ENCODE results near the gene SETD7. TPM values are rescaled to one million over a fixed set of nuclear protein-coding genes. Genes with fewer than 3 reads are reported as not detected.

SETD7 gene
- total and polyA plus RNA-seq, 2 donors (not counting 3 experiments of a cell fraction or from before 2014, with no cell fraction given), result 18.8 to 39.9 TPM

- DNase-seq (ENCODE audit: low read depth, low spot score) (no peak), FAIRE-seq (no peak)
- Histone ChIP-seq H3K27me3 (ENCODE audit: control insufficient read depth in 2 of 2, insufficient read depth in 2 of 2, low read length in 2 of 2) (no peaks in the 10 kb centered on the region), H3K4me3 (replicated peaks in 1 of 3; ENCODE audit: insufficient read depth in 1 of 3, low read depth in 1 of 3, low read length in 3 of 3) (no peak overlapping the region), H3K9ac (replicated peaks; ENCODE audit: extremely low read depth, insufficient read depth, low read length) (no peak overlapping the region), H3K4me2 (ENCODE audit: insufficient read depth, low read length) (no peak overlapping the region), H3K79me2 (ENCODE audit: control insufficient read depth, insufficient read depth, low read length) (no peaks in the 10 kb centered on the region), H3K9me1 (replicated peaks; ENCODE audit: control insufficient read depth, extremely low read depth, insufficient read depth, low read length) (no peaks in the 10 kb centered on the region), H3K9me3 (replicated peaks; ENCODE audit: control insufficient read depth, insufficient read depth, low read length) (no peaks in the 10 kb centered on the region), H3K36me3 (ENCODE audit: control insufficient read depth in 2 of 2, extremely low read depth in 1 of 2, insufficient read depth in 2 of 2, low read length in 2 of 2) (no peaks in the 10 kb centered on the region), H3K4me1 (ENCODE audit: control insufficient read depth, extremely low read depth, insufficient read depth, low read length) (peaks cover 4% of the 10 kb centered on the region), H2AFZ (ENCODE audit: low read depth, low read length) (no peak overlapping the region), H4K20me1 (replicated peaks; ENCODE audit: control insufficient read depth, extremely low read depth, insufficient read depth, low read length) (no peaks in the 10 kb centered on the region), H3K27ac (ENCODE audit: insufficient read depth, low read depth, low read length) (no peak overlapping the region)
- dilution Hi-C loops (cut with MboI; ENCODE audit: extremely low pct_ligation_motif_present, low sequenced_read_pairs), result no loop called here
- ChIA-PET POLR2A (no interaction called here), CTCF (interaction anchor here (0.9 to 1.5 kb wide), 2 partner anchors 39 to 55 kb away, joined by 3 read pairs; no protein-coding TSS in a partner anchor)
- intact Hi-C loops (cut with micrococcal nuclease), result no loop called here
- BruUV-seq (replicated peaks), result no TSS peak
- TF ChIP-seq MAX (IDR thresholded peaks at IDR 0.05; ENCODE audit: insufficient read depth, insufficient read length), result no peak
- TF ChIP-seq, protein P1, sequence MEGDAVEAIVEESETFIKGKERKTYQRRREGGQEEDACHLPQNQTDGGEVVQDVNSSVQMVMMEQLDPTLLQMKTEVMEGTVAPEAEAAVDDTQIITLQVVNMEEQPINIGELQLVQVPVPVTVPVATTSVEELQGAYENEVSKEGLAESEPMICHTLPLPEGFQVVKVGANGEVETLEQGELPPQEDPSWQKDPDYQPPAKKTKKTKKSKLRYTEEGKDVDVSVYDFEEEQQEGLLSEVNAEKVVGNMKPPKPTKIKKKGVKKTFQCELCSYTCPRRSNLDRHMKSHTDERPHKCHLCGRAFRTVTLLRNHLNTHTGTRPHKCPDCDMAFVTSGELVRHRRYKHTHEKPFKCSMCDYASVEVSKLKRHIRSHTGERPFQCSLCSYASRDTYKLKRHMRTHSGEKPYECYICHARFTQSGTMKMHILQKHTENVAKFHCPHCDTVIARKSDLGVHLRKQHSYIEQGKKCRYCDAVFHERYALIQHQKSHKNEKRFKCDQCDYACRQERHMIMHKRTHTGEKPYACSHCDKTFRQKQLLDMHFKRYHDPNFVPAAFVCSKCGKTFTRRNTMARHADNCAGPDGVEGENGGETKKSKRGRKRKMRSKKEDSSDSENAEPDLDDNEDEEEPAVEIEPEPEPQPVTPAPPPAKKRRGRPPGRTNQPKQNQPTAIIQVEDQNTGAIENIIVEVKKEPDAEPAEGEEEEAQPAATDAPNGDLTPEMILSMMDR (IDR thresholded peaks at IDR 0.05; ENCODE audit: extremely low read depth in 1 of 2, insufficient read depth in 1 of 2, low read depth in 1 of 2, low read length in 2 of 2), result peak in 1 of 2 donors; percentile 12
Observed at GRCh38 chr4:139564502-139564901, 8.5 kb upstream of the SETD7 start.

DNA sequence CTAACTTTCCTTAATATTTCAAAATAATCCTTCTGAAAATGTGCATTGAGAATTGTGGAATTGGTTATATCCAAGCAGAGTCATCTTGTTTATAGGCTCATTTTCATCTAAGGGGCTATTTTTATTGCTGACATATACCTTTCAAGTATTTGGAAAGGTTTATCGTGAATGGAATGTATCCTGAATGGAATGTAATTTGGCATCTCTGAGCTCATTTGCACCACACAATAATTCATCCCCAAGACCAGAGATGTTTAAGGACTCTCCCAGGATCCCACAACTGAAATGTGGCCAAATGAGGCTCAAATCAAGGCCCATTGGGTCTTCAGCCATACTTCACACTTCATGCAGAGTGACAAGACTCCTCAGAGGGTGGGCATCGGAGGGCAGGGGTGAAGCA, 7.5 kb upstream of the SETD7 start:
- no peaks in the 10 kb centered on the region for H4K20me1 ChIP-seq (replicated peaks; ENCODE audit: control insufficient read depth, extremely low read depth, insufficient read depth, low read length)
- intact Hi-C loops (cut with micrococcal nuclease), result no loop called here
- H3K9me1 ChIP-seq (replicated peaks; ENCODE audit: control insufficient read depth, extremely low read depth, insufficient read depth, low read length), result no peaks in the 10 kb centered on the region
- TF ChIP-seq POLR2A (IDR thresholded peaks at IDR 0.05; ENCODE audit: low read depth, low read length), result no peak
- dilution Hi-C loops (cut with MboI; ENCODE audit: extremely low pct_ligation_motif_present, low sequenced_read_pairs), result no loop called here
- ChIA-PET CTCF (no interaction called here), POLR2A (no interaction called here)
- no peak for DNase-seq (ENCODE audit: low read depth, low spot score)
- no peaks in the 10 kb centered on the region for H3K36me3 ChIP-seq (ENCODE audit: control insufficient read depth in 2 of 2, extremely low read depth in 1 of 2, insufficient read depth in 2 of 2, low read length in 2 of 2)
- FAIRE-seq, result no peak
- peaks cover 4% of the 10 kb centered on the region for H3K4me1 ChIP-seq (ENCODE audit: control insufficient read depth, extremely low read depth, insufficient read depth, low read length)
- H3K9ac ChIP-seq (replicated peaks; ENCODE audit: extremely low read depth, insufficient read depth, low read length), result no peak overlapping the region
- no peak overlapping the region for H3K27ac ChIP-seq (ENCODE audit: insufficient read depth, low read depth, low read length)
- H3K9me3 ChIP-seq (replicated peaks; ENCODE audit: control insufficient read depth, insufficient read depth, low read length), result no peaks in the 10 kb centered on the region
- no TSS peak for BruUV-seq (replicated peaks)
- H3K27me3 ChIP-seq (ENCODE audit: control insufficient read depth in 2 of 2, insufficient read depth in 2 of 2, low read length in 2 of 2), result peaks cover 6 to 9% of the 10 kb centered on the region in 2 experiments
- no peaks in the 10 kb centered on the region for H3K79me2 ChIP-seq (ENCODE audit: control insufficient read depth, insufficient read depth, low read length)
- no peak overlapping the region for H3K4me3 ChIP-seq (replicated peaks in 1 of 3; ENCODE audit: insufficient read depth in 1 of 3, low read depth in 1 of 3, low read length in 3 of 3)
- no peak overlapping the region for H3K4me2 ChIP-seq (ENCODE audit: insufficient read depth, low read length)
- H2AFZ ChIP-seq (ENCODE audit: low read depth, low read length), result no peak overlapping the region

Measured in endothelial cell of umbilical vein (primary cell).